ENCODE measurements around the gene CLK3.

- no peak for TF ChIP-seq SETDB1 (CRISPR knock-in tag; IDR thresholded peaks at IDR 0.05; ENCODE audit: borderline replicate concordance)
- no peak for TF ChIP-seq BHLHE40 (IDR thresholded peaks at IDR 0.05; ENCODE audit: low read length)
- TF ChIP-seq REPIN1 (CRISPR knock-in tag; IDR thresholded peaks at IDR 0.05; ENCODE audit: borderline replicate concordance, low read depth): no peak
- no peak for TF ChIP-seq GTF2F1 (IDR thresholded peaks at IDR 0.05; ENCODE audit: low read length)
- TF ChIP-seq EP300 (IDR thresholded peaks at IDR 0.05; ENCODE audit: low read depth in 2 of 2, low read length in 2 of 2): no peak
- TF ChIP-seq EP300 (CRISPR knock-in tag; IDR thresholded peaks at IDR 0.05; ENCODE audit: borderline replicate concordance): no peak
- TF ChIP-seq GLMP (CRISPR knock-in tag; IDR thresholded peaks at IDR 0.05; ENCODE audit: borderline replicate concordance): no peak
- TF ChIP-seq ZGPAT (CRISPR knock-in tag; IDR thresholded peaks at IDR 0.05): no peak
- TF ChIP-seq BATF2 (CRISPR knock-in tag; IDR thresholded peaks at IDR 0.05): no peak
- no peak for TF ChIP-seq POLR2AphosphoS5 (IDR thresholded peaks at IDR 0.05; ENCODE audit: low read depth, low read length)
Measured at GRCh38 chr15:74603789-74604705, 11.6 kb upstream of the CLK3 start.
